NCI-H2196 treated with DMSO at 0.1 percent for 48 hours (cell line): ENCODE measurements around the gene CLMN.
"Not testable (repeated sequence)": the region's sequence is repeated elsewhere in the genome, so short reads cannot be mapped to it uniquely, and the experiment has no call there.

ENCODE experiments used
- DNase-seq: peaks from one replicate; lab custom pipeline; 2025; ENCODE audit not compliant: unreplicated experiment; lab: John Stamatoyannopoulos, UW

The CLMN gene

DNA sequence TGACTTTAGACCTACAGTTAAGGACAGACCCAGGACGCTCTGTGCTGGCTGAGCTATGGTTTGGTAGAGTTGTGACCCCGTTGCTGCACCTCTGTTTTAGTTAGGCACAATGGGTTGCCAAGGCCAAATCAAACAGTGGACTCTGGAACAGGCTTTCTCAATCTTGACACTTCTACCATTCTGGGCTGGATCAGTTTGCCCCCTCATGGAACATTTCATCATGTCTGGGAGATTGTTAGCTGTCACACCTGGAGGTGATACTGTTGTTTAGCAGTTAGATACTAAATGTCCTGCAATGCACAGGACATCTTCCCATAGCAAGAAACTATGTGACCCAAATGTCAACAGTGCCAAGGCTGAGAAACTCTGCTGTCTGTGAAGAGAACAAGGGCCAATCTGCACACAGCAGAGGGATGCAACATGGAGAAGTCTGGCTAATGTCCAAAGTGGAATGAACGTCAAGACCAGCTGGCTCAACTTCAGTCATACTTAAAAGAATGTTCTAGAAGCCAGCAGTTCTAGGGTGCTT is 96.8 kb downstream of the CLMN start:
- DNase-seq, result no peak

DNA sequence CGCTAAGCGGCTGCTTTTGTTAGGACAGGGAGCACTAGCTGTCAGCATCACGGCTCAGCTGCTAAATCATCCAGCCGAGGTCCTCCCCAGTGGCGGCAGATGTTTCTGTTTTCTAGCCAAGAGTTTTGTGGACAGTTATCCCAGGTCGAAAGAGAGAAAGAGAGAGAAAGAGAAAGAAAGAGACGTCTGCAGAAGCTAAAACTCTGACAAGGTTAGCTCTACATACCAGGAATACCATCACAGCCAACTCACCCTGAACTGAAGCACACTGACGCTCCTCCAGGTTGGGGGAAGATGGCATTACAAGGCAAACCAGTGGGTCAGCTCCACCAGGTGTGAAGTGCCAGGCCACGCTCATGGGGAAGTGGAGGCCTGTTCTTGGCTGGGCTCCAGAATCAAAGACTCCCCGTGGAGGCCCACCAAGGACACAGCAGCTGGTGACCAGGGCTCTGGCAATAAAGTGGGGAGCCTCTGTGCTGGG is 97.5 kb downstream of the CLMN start:
- no peak for DNase-seq

DNA sequence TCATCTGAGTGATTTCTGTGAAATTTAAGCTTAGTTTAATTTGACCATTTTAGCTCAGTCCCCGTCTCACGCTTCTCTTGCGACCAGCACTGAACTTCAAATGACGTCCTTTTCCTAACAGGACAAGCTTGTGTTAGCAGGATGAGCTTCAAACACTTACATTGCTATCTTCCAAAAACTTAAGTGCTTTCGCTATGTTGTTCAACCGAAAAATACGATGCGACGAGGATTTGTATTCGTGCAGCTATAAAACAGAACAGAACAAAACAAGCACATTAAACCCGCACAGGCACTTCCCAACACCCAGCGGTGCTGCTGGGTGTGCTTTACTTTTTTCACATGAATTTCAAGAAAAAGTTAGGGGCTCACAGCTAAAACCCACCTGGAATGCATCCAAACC is 98.2 kb downstream of the CLMN start:
- no peak for DNase-seq

DNA sequence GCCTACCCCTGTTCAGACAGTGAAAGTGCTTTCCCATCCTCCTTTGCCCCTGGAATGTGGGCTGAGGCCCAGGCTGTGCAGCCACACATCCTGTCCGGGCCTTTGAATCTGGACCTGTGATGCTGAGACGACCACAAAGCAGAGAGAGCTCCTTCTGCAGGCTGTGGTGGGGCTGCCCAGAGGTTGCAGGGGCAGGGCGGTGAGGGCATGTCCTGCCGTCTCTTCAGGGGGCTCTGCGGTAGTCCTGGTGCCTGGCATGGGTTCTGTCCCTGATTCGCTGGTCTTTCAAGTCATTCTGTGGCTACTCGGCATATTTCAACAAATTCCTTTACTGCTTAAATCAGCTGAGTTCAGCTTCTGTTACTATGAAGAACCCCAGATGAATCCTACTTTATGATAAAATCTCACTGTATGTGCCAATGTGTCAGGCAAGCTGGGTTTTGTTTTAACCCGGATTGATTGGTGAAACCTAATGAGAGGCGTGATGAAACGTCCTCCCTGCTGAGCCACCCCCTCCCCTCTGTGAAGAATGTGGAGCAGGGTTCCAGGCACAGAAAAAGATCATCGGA is 99.0 kb downstream of the CLMN start:
- DNase-seq, result no peak

DNA sequence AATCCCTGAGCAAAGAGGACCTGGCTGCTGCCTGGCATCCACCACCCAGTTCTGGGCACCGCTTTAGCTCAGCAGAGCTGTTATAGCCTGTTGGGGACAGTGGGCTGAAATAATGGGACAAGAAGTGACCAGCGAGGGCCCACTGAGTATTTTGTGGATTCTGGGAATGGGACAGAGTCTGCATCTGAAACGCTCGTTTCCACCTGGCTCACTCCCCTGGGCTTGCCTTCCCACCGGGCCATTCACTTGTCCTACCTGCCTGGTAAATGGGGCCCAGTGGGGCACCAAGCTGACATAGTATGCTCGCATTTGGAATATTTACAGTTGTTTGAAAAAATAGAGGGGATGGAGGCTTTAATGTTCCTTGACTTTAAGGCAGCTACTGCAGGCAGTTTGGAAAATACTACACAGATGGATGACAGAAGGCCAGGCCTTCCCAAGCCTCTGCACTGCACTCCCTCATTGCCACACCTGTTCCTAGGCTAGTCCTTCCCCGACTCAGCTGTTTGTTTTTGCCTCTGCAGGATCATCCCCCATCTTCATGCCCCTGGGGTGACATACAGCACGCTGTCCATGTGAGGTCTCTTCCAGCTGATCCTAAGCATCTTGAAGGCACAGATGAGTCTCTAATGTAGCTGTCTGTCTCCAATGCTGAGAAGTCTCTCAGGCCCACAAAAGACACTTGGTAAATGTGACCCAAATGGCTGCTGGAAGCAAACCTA is 101.1 kb downstream of the CLMN start:
- no peak for DNase-seq

DNA sequence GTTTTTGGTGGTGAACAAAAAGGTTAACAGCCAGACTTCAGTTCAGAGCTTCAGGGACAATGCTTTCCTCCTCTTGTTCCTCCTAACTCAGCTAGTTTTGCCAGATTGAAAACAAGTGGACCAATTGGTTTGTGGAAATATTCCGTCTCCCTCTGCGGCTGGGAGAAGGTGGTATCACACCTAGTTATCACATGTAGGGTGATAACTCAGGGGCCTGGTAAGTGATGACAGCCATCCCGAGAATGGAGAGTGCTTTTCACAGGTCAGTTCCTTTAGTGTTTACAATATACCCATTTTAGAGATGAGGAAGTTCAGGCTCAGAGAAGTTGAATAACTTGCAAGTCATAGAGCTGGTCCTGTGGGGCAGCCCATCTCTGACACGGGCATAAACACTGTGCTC is 101.7 kb downstream of the CLMN start:
- no peak for DNase-seq

DNA sequence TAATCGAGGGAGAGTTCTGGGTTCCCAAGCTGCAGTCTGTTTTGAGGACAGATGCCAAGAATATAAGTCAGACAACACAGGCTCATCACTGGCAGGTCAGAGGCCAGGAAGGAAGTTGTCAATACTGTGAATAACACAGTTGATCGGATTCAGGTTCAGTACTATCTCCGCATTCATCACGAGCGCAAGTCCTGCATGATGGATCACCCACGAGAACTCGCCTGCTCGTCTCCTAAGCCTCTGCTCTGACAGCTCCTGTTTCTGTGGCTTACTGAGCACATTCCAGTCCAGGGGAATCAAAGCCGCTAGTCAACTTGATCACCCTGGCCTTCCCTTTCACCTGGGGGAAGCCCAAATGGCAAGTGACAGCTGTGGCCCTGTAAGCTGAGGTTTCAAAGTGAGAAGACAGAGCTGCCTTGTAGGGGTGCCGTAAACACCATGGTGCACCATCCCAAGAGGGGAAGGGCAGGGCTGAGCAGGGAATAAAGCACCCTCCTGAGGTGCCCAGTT is 102.3 kb downstream of the CLMN start:
- DNase-seq, result no peak

DNA sequence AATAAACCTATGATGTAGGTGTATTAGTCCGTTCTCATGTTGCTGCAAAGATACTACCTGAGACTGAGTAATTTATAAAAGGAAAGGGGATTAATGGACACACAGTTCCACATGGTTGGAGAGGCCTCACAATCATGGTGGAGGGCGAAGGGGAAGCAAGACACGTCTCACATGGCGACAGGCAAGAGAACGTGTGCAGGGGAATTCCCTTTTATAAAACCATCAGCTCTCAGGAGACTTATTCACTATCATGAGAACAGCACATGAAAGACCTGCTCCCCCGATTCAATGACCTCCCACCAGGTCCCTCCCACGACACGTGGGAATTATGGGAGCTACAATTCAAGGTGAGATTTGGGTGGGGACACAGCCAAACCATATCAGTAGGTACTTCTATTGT is 103.7 kb downstream of the CLMN start:
- DNase-seq, result no peak

DNA sequence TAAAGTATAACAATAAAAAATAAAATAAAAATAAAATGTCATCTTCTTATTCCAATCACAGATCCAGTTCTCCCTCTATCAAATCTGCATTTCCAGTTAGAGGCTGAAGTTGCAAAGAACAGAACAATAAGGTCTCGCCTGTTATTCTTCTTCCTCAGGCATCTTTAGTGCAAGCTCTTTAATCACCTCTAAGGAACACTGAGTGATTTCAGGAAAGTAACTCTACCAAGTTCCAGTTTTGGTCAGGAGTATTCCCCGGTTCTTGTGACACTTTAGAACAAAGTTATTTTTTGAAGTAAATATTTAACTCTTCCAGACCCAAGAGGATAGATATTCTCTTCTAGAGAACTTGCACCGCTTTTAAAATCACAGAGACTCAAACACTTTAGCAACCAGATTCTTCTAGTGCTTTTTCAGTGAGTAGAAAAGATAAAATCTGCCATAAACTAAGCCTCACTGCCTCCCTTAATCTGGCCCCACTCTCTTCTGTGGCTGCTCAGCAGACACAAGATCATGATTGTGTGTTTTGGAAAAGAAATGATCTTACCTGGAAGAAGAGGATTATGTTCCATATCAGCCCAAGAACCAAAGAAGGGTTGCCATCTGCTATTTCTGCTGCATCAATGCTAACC is 104.5 kb downstream of the CLMN start:
- no peak for DNase-seq

DNA sequence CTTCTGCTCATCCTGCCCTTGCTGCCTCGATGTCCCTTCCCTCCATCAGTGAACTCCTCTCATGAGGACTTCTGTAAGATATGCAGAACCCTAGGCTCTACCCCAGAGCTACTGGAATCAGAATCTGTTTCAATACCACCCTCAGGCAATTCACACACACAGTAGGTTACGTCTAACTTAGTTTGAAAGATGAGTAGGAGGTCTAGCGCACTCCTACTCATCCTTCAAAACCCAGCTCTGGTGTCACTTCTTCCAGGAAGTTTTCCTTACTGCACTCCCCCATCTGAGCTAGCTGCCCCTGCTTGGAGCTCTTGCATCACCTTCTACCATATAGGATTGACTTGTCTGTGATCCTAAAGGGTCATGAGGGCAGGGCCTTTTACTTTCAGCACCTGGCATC is 105.9 kb downstream of the CLMN start:
- no peak for DNase-seq

DNA sequence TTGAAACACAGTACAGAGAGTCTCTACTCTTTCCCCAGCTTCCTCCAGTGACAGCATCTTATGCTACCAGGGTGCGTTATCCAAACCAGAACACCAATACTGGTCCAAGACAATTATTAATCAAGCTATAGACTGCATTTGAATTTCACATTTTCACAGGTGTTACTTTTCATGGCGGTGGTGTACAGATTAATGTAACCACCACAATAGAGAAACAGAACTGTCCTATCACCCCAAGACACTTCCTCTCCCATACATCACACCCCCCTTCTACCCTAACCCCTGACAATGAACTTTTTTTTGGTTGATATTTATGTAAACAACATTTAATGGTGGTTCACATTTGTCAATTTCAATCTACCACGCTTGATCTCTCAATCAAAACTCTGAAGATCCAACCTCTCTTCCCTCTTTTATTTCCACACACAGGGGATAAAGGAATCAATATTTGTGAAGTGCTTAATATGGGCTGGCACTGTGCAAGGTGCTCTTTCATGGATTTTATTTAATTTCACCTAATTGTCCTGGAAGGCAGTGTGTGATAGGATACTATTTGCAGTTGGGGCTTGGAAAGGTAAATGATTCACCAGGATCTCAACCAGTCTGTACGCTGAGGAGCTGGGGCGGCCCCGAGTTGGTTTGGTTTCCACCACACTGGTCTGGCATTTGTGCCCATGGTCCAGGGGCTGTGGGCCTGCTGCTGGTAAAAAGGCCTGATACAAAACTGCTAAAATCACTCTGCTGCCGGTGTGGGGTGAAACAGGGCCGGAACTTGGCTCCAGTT is 107.8 kb downstream of the CLMN start:
- DNase-seq, result no peak

DNA sequence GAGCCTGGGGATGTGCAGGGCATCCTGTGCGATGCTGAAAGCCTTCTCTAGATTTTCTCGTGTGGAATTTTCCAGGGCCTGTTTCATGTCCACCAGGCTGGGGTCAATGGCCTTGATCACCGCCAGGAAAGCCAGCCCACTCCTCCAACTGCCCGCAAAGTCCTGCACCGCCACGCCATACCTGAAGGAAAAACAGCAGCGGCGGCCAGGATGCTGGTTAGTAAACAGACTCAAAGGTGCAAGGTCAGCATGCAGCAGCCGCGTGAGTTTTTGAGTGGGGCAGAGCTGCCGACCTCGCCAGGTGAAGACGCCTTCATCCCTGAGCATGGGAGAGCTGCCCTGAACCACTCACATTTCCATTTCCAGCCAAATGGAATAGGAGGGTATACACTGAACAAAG is 109.0 kb downstream of the CLMN start:
- no peak for DNase-seq

DNA sequence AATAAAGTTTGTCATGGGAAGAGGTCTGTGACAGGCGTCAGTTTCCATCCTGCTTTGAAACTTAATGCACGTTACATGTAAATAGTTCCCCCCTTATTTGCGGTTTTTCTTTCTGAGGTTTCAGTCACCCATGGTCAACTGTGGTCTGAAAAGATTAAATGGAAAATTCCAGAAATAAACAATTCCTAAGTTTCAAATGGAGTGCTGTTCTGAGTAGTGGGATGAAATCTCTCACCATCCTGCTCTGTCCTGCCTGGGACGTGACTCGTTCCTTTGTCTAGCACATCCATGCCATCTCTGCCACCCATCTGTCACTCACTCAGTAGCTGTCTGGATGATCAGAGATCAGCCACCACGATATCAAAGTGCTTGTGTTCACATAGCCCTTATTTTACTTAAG is 111.1 kb downstream of the CLMN start:
- DNase-seq, result no peak

DNA sequence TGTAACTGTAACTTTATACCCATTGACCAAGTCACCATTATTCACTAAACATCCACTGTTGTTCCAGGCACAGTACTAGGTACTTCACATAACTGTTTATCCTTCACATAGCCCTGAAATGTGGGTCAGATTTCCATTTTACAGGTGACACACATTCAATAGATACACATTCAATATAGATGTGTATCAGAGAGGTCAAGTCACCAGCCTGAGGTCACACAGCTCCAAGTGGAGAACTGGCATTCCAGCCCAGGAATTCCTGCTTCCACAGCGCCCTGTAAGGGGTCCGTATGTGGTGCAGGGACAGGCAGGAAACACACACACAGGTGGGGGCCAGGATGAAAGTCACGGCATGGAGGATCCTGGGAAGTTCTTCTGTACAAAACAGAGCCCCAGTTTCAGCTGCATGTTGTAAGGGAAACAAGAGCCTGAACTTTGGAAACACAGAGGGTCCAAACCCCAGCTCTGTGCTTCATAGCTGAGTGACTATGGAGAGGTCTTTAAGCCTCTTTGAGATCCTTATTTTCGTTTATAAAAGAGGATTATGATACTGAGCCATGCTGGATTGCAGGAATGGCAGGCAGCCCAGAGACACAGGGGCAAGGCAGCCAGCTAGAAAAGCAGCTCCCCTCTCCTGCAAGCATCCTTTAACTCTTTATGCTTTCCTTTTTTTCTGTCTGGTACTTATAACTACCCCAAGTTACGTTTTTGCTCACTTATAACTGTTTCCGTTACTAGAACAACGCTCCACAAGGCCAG is 112.1 kb downstream of the CLMN start:
- no peak for DNase-seq

DNA sequence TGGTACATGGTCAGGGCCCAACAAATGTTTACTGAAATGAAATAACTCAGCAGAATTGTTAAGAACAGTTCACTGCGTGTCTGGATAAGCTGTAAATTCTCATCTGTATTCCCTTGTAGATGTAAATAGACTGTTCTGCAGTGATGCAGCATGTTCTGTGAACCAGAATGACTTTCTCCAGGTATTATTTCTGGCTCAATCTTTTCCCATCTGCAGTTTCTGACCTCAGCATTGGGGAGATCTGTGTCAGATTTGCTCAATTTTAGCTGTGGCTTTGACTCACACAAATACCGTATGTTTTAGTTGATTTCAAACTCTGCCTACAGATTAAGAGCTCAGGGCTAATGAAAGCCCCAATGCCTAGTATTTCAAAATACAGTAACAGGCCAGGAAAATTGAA is 113.2 kb downstream of the CLMN start:
- no peak for DNase-seq

DNA sequence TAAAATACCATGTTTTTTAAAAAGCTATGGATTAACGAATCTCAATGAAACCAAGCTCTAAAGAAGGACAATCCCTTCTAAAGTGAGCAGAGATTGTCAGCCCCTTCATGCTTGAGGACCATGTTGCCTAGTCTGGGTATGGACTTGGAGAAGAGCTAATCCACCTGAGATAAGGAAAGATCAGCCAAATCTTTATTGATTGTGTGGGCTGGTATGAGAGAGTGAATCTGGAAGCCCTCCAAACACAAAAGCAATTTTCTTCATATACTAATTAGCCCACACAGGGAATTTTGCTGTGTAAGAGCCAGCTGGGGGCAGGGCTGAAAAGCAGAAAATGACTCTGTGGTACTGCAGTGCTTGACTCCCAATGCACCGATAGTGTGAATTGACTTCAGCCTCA is 115.0 kb downstream of the CLMN start:
- DNase-seq, result no peak

DNA sequence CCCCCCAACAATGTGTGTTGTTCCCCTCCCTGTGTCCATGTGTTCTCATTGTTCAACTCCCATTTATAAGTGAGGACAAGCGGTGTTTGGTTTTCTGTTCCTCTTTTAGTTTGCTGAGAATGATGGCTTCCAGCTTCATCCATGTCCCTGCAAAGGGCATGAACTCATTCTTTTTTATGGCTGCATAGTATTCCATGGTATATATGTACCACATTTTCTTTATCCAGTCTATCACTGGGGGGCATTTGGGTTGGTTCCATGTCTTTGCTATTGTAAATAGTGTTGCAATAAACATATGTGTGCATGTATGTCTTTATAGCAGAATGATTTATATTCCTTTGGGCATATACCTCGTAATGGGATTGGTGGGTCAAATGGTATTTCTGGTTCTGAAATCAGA is 118.0 kb downstream of the CLMN start:
- DNase-seq, result not testable (repeated sequence)

DNA sequence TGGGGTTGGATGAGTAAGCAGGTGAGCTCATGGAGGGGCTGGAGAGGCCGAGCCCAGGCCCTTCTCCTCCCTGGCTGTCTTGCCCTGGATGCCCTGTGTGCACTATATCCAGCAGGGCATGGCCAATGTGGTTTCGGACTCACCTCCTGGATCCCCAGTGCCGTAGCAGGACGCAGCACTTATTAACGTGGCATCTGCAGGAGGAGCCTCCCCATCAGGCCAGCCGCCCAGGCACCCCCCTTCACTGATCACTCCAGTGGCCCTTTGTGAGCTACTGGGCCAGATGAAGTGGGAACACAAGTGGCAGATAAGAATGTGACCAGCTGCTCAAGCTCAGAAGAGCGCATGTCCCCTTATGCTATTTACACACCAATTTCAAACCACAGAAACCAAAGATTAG is 119.3 kb downstream of the CLMN start:
- no peak for DNase-seq

DNA sequence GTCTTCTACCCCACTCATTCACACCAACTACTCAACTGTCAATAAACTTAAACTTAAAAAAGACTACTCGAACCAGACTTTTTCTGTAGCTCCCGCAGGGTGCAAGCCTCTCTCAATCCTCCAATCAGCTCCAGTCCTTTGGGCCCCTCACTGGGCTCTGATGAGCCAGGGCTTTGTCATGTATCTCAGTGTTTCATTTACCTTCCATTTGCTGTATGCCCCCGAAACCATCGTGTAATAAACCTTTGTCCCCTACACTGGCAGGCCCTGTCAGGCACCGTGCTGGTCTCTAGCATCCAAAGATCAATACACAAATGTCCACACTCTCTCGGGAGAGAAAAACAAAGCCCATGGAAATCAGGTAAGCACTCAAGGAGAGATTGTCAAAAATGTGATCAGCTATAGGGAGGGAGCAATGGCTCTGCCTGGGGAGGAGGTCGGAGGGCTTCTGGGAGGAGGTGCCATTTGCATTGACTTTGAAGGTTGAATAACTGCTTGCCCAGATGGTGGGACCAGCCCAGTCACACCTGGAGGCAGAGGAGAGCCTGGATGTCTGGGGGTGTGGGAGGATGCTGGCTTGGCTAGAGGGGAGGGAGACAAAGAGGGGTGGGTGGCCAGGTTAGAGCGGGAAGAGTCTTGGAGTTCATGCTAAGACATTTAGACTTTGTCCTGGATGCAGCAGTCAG is 120.3 kb downstream of the CLMN start:
- DNase-seq, result no peak

DNA sequence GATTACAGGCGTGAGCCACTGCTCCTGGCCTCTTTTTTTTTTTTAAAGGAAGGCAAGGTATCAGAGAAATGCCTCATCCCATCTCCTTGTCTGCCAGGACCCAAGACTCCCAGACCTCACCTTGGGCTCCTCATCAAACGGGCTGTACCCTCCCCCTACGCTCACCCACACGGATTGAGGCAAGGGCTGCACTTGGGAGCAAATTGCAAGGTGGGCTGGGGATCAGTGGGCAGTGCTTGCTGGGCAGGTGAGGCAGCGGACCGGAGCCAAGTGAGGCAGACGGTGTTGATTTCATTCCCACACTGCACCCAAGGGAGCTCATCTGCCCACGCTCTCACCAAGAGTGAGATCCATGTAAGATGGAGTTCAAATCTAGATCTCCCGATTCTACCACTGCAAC is 121.4 kb downstream of the CLMN start:
- no peak for DNase-seq
